Activated CD4-positive, alpha-beta T cell treated with anti-CD3 and anti-CD28 coated beads, Interleukin-2, amount 10 ng/mL, durations not matched to agents 7 days and 5 days (primary cell): ENCODE measurements around the gene CSF1R. TPM values are rescaled to one million over a fixed set of nuclear protein-coding genes. Genes with fewer than 3 reads are reported as not detected.

Source experiments
- CTCF ChIA-PET: fragments of 350-600 bp; sonication (Branson Sonifier 250); formaldehyde crosslinking; loops from one replicate; lab custom pipeline; 2021; ENCODE audit warnings: antibody characterized with exemption; lab: Charles Lee
- POLR2A ChIA-PET: fragments of 350-600 bp; sonication (Branson Sonifier 250); formaldehyde crosslinking; loops from one replicate; lab custom pipeline; 2021; ENCODE audit warnings: antibody characterized with exemption; lab: Charles Lee
- DNase-seq: peaks from one replicate; pipeline ENCODE4 v3.0.0-alpha.2; 2020
- H3K27ac Mint-ChIP-seq: one replicate; pipeline ENCODE4 v1.8.0; 2021; ENCODE audit warnings: mild to moderate bottlenecking, moderate library complexity, mixed read lengths
- H3K27me3 Mint-ChIP-seq: one replicate; pipeline ENCODE4 v1.8.0; 2021; ENCODE audit warnings: mixed read lengths
- H3K36me3 Mint-ChIP-seq: one replicate; pipeline ENCODE4 v1.8.0; 2021; ENCODE audit warnings: low read depth, mixed read lengths
- H3K4me1 Mint-ChIP-seq: one replicate; pipeline ENCODE4 v1.8.0; 2021; ENCODE audit warnings: mixed read lengths
- H3K4me3 Mint-ChIP-seq: one replicate; pipeline ENCODE4 v1.8.0; 2021; ENCODE audit warnings: mild to moderate bottlenecking, moderate library complexity, mixed read lengths
- H3K9me3 Mint-ChIP-seq: one replicate; pipeline ENCODE4 v1.8.0; 2021; ENCODE audit warnings: mixed read lengths
- total RNA-seq, 2 experiments: library from RNA; stranded (reverse); gene quantifications; one replicate each; pipeline ENCODE4 v1.2.3, GENCODE V29; 2021

Gene CSF1R
- total RNA-seq, 2 experiments from 2014 or later: 0.08 to 0.15 TPM

DNA sequence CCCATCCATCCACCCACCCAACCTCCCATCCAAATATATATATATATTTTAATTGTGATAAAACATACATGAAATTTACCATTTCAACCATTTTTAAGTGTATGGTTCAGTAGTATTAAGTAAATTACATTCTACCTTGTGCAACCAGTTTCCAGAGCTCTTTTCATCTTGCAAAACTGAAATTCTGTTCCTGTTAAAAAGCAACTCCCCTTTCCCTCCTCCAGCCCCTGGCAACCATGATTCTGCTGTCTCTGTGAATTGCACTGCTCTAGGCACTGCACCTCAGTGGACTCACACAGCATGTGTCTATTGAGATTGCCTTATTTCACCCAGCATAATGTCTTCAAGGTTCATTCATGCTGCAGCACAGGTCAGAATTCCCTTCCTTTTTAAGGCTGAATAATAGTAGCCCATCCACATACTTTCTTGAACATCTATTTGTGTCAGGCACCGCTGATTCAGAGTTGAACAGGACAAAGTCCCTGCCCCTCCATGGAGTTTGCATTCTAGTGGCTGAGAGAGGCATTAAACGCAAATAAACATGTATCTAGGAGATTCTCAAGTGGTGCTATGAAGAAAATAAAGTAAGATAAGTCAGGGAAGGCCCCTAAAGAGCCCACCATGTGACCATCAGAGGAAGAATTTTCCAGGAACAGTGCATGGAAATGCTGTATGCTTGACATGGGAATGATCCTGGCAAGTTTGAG is 24.0 kb downstream of the CSF1R start:
- Mint-ChIP-seq H3K27ac (no peak overlapping the region), H3K9me3 (no peaks in the 10 kb centered on the region), H3K4me1 (peaks cover 19% of the 10 kb centered on the region), H3K36me3 (no peaks in the 10 kb centered on the region), H3K27me3 (peaks cover 3% of the 10 kb centered on the region), H3K4me3 (no peak overlapping the region)
- ChIA-PET POLR2A (no interaction called here), CTCF (interaction anchor here (0.6 to 2.7 kb wide), 2 partner anchors 14 to 209 kb away, joined by 3 to 12 read pairs; no protein-coding TSS in a partner anchor)
- no peak for DNase-seq

- ChIA-PET POLR2A (no interaction called here), CTCF (interaction anchor here (1.0 to 2.7 kb wide), 5 partner anchors 13 to 306 kb away, joined by 3 to 12 read pairs (median 3); no protein-coding TSS in a partner anchor)
- Mint-ChIP-seq H3K36me3 (no peaks in the 10 kb centered on the region), H3K27me3 (peaks cover 3% of the 10 kb centered on the region), H3K4me3 (no peak overlapping the region), H3K27ac (no peak overlapping the region), H3K9me3 (no peaks in the 10 kb centered on the region), H3K4me1 (peaks cover 11% of the 10 kb centered on the region)
- DNase-seq: no peak
Measured at GRCh38 chr5:150061538-150061995, 24.8 kb downstream of the CSF1R start.

DNA sequence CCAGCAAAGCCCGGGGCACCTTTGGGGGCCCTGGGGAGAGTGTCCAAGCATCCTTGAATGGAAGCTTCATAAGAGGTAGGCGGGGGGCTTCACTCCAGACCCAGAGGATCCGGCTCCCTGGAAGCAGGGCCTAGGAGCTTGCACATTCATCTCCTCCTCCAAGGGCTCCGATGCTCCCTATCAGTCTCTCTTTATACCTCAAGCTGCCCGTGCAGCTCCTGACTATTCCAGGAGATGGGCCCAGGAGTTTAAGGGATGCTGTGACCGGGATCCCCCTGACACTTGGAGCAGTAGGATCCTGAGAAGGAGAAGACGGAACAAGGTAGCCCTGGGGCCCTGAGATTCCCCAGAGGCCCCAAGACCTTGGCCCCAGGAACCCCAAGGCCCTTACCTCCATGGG is 25.9 kb downstream of the CSF1R start:
- Mint-ChIP-seq H3K36me3 (no peaks in the 10 kb centered on the region), H3K9me3 (no peaks in the 10 kb centered on the region), H3K27ac (no peak overlapping the region), H3K4me1 (peaks cover 7% of the 10 kb centered on the region), H3K4me3 (no peak overlapping the region), H3K27me3 (peaks cover 3% of the 10 kb centered on the region)
- ChIA-PET CTCF (interaction anchor here (0.6 to 2.7 kb wide), 4 partner anchors 12 to 266 kb away, joined by 3 to 12 read pairs (median 3); no protein-coding TSS in a partner anchor), POLR2A (interaction anchor here (0.6 kb wide), 1 partner anchor 456 kb away, joined by 4 read pairs; no protein-coding TSS in a partner anchor)
- DNase-seq: no peak

DNA sequence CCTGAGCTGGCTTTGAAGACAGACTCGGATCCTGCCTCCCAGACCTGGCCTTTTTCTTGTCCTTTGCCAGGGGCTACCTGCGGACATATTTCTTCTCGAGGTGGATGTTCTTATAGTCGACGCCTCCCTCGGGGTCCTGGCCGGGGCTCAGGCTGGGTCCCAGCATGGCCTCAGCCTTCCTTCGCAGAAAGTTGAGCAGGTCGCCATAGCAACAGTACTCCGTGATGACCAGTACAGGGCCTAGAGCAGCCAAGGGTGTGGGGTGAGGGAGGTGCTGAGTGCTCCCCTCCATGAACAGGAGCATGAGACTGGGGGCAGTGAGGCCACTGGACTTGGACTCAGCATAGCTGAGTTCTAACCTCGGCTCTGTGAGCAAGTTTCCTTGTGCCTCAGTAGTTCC is 26.7 kb downstream of the CSF1R start:
- Mint-ChIP-seq H3K36me3 (no peaks in the 10 kb centered on the region), H3K27ac (no peak overlapping the region), H3K4me1 (peaks cover 7% of the 10 kb centered on the region), H3K27me3 (peaks cover 3% of the 10 kb centered on the region), H3K4me3 (no peak overlapping the region), H3K9me3 (no peaks in the 10 kb centered on the region)
- ChIA-PET POLR2A (no interaction called here), CTCF (interaction anchor here (2.7 kb wide), 1 partner anchor 11 kb away, joined by 12 read pairs; no protein-coding TSS in a partner anchor)
- no peak for DNase-seq

DNA sequence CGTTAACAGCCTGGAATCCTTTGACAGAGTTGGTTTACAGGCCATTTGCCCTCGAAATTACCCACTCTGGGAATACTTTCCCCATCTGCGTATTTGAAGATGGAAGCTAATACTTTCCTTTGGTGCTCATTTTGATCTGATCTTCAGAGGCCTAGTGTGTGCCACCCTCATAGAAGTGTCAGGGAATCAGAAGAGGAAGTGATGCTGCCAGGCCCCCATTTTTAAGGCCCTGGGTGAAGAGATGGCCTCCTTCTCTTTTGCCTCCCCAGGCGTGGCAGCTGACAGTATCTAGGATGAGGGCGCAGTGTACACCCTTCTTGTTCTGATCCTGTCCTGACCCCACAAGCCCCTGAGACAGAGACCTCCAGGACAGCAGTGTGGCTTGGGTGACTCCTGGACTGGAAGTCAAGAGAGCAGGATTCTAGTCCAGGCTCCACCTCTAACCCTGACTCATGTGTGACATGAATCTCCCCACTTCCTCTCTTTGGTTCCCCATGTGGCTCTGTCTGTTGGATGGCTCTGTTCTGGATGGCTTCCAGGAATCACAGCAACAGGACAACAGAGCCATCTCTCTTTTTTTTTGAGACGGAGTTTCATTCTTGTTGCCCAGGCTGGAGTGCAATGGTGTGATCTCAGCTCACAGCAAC is 27.8 kb downstream of the CSF1R start:
- H3K36me3 Mint-ChIP-seq: peaks cover 4% of the 10 kb centered on the region
- ChIA-PET CTCF (interaction anchor here (1.1 to 1.4 kb wide), 2 partner anchors 24 to 52 kb away, joined by 3 read pairs; no protein-coding TSS in a partner anchor), POLR2A (no interaction called here)
- peaks cover 7% of the 10 kb centered on the region for H3K4me1 Mint-ChIP-seq
- no peaks in the 10 kb centered on the region for H3K9me3 Mint-ChIP-seq
- H3K4me3 Mint-ChIP-seq: no peak overlapping the region
- H3K27ac Mint-ChIP-seq: no peak overlapping the region
- H3K27me3 Mint-ChIP-seq: no peaks in the 10 kb centered on the region
- DNase-seq: no peak

- no peak for DNase-seq
- no peaks in the 10 kb centered on the region for H3K27me3 Mint-ChIP-seq
- POLR2A ChIA-PET: no interaction called here
- peaks cover 6% of the 10 kb centered on the region for H3K36me3 Mint-ChIP-seq
- CTCF ChIA-PET: interaction anchor here (1.1 to 1.4 kb wide), 3 partner anchors 11 to 52 kb away, joined by 3 to 4 read pairs (median 3); no protein-coding TSS in a partner anchor
- peaks cover 7% of the 10 kb centered on the region for H3K4me1 Mint-ChIP-seq
- no peaks in the 10 kb centered on the region for H3K9me3 Mint-ChIP-seq
- H3K4me3 Mint-ChIP-seq: no peak overlapping the region
- H3K27ac Mint-ChIP-seq: no peak overlapping the region
Measured at GRCh38 chr5:150057996-150058395, 28.4 kb downstream of the CSF1R start.

DNA sequence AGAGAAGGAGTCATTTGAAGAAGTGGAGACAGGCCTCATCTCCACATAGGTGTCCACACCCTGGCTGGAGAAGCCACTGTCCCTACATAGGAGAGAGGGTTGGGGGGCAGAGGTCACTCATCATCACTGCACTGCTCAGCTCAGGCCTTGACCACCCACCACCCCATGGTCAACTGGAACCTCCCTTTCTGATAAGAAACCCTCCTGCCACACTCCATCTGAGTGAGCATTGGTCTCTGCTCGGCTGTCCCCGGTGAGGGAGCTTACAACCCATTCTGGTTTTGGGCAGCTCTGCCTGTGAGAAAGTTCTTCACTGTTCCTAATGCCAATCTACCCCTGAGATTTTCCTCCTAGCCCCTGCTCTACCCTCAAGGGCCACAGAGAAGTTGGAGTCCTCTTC is 28.8 kb downstream of the CSF1R start:
- no peak overlapping the region for H3K4me3 Mint-ChIP-seq
- DNase-seq: no peak
- no peaks in the 10 kb centered on the region for H3K9me3 Mint-ChIP-seq
- ChIA-PET CTCF (interaction anchor here (1.2 to 1.4 kb wide), 3 partner anchors 11 to 66 kb away, joined by 3 to 4 read pairs (median 3); no protein-coding TSS in a partner anchor), POLR2A (no interaction called here)
- H3K36me3 Mint-ChIP-seq: peaks cover 6% of the 10 kb centered on the region
- H3K4me1 Mint-ChIP-seq: peaks cover 7% of the 10 kb centered on the region
- no peaks in the 10 kb centered on the region for H3K27me3 Mint-ChIP-seq
- no peak overlapping the region for H3K27ac Mint-ChIP-seq

- H3K36me3 Mint-ChIP-seq: peaks cover 6% of the 10 kb centered on the region
- POLR2A ChIA-PET: no interaction called here
- CTCF ChIA-PET: interaction anchor here (1.2 to 1.3 kb wide), 2 partner anchors 12 to 66 kb away, joined by 3 to 4 read pairs; no protein-coding TSS in a partner anchor
- DNase-seq: no peak
- no peak overlapping the region for H3K4me3 Mint-ChIP-seq
- peaks cover 7% of the 10 kb centered on the region for H3K4me1 Mint-ChIP-seq
- no peaks in the 10 kb centered on the region for H3K27me3 Mint-ChIP-seq
- no peaks in the 10 kb centered on the region for H3K9me3 Mint-ChIP-seq
- no peak overlapping the region for H3K27ac Mint-ChIP-seq
Measured at GRCh38 chr5:150057052-150057451, 29.3 kb downstream of the CSF1R start.

DNA sequence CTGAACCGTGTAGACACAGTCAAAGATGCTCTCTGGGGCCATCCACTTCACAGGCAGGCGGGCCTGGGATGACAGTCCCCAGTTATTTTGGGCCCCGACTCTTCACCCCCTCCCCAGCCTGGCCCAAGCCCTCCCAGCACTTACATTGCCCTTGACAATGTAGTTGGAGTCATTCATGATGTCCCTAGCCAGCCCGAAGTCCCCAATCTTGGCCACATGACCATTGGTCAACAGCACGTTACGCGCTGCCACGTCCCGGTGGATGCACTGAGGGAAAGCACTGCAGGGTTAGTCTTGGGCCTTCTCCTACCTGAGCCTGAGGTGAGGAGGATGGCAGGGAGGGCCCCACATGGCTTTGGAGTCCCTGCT is 30.3 kb downstream of the CSF1R start:
- CTCF ChIA-PET: interaction anchor here (0.6 to 1.0 kb wide), 2 partner anchors 66 to 193 kb away, joined by 3 read pairs; no protein-coding TSS in a partner anchor
- no peaks in the 10 kb centered on the region for H3K9me3 Mint-ChIP-seq
- H3K36me3 Mint-ChIP-seq: peaks cover 12% of the 10 kb centered on the region
- H3K4me3 Mint-ChIP-seq: no peak overlapping the region
- no peaks in the 10 kb centered on the region for H3K27me3 Mint-ChIP-seq
- no peak for DNase-seq
- H3K4me1 Mint-ChIP-seq: peaks cover 7% of the 10 kb centered on the region
- POLR2A ChIA-PET: no interaction called here
- no peak overlapping the region for H3K27ac Mint-ChIP-seq

- H3K4me3 Mint-ChIP-seq: no peak overlapping the region
- H3K4me1 Mint-ChIP-seq: peaks cover 7% of the 10 kb centered on the region
- DNase-seq: no peak
- CTCF ChIA-PET: interaction anchor here (0.6 to 3.8 kb wide), 3 partner anchors 10 to 192 kb away, joined by 3 to 17 read pairs (median 3); no protein-coding TSS in a partner anchor
- H3K27me3 Mint-ChIP-seq: no peaks in the 10 kb centered on the region
- no peak overlapping the region for H3K27ac Mint-ChIP-seq
- H3K36me3 Mint-ChIP-seq: peaks cover 17% of the 10 kb centered on the region
- no peaks in the 10 kb centered on the region for H3K9me3 Mint-ChIP-seq
- POLR2A ChIA-PET: no interaction called here
Measured at GRCh38 chr5:150055326-150056074, 30.9 kb downstream of the CSF1R start.

DNA sequence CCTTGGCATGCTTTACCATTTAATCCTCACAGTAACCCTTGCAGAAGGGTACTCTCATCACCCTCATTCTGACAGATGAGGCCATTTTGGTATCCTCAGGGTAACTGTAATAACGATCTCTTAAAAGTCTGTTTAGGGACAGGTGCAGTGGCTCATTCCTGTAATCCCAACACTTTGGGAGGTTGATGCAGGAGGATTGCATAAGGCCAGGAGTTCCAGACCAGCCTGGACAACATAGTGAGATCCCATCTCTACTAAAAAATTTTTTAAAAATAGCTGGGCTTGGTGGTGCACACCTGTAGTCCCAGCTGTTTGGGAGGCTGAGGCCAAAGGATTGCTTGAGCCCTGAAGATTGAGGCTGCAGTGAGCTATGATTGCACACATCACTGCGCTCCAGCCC is 31.8 kb downstream of the CSF1R start:
- DNase-seq: no peak
- CTCF ChIA-PET: interaction anchor here (1.3 to 3.8 kb wide), 2 partner anchors 10 to 1499 kb away, joined by 3 to 17 read pairs; no protein-coding TSS in a partner anchor
- Mint-ChIP-seq H3K27me3 (no peaks in the 10 kb centered on the region), H3K9me3 (no peaks in the 10 kb centered on the region), H3K27ac (no peak overlapping the region), H3K4me3 (no peak overlapping the region), H3K36me3 (peaks cover 20% of the 10 kb centered on the region), H3K4me1 (peaks cover 7% of the 10 kb centered on the region)
- POLR2A ChIA-PET: no interaction called here

DNA sequence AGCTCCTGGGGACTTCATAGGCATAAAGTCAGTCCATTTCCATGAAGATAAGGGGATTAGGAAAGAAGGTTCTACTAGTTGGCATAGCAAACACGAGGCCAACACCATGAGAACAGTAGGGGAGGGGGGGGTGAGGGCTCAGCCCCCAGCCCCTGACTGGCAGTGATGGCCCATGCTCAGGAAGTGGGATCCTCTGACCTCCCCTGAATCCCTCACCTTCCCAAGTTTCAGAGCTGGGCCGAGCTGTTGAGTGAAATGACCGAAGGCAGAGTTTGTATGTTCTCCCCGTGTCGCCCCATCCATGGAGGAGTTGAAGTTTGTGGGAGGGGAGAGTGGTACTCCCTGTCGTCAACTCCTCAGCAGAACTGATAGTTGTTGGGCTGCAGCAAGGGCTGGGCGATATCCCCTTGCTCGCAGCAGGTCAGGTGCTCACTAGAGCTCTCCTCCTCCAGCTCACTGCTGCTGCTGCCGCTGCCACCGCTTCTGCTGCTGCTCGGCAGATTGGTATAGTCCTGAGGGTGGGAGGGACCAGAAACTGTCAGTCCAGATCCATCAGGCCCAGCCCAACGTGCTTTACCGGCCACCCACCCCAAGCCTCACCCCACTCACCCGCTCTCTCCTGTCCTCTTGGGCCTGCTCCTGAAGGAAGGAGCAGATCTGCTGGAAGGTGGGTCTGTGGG is 32.5 kb downstream of the CSF1R start:
- DNase-seq: no peak
- Mint-ChIP-seq H3K4me1 (peaks cover 6% of the 10 kb centered on the region), H3K27me3 (no peaks in the 10 kb centered on the region), H3K27ac (no peak overlapping the region), H3K9me3 (no peaks in the 10 kb centered on the region), H3K36me3 (peaks cover 27% of the 10 kb centered on the region), H3K4me3 (no peak overlapping the region)
- ChIA-PET CTCF (interaction anchor here (1.3 to 3.8 kb wide), 3 partner anchors 11 to 1499 kb away, joined by 3 to 17 read pairs (median 7); no protein-coding TSS in a partner anchor), POLR2A (no interaction called here)
